Measurements from ENCODE around the gene ATP6V0B. TPM values are rescaled to one million over a fixed set of nuclear protein-coding genes. Genes with fewer than 3 reads are reported as not detected.

Gene ATP6V0B
- total and polyA plus RNA-seq, 2 of the 13 experiments (the other 11 are each of a cell fraction or from before 2014, with no cell fraction given) = 157 to 161 TPM

DNA sequence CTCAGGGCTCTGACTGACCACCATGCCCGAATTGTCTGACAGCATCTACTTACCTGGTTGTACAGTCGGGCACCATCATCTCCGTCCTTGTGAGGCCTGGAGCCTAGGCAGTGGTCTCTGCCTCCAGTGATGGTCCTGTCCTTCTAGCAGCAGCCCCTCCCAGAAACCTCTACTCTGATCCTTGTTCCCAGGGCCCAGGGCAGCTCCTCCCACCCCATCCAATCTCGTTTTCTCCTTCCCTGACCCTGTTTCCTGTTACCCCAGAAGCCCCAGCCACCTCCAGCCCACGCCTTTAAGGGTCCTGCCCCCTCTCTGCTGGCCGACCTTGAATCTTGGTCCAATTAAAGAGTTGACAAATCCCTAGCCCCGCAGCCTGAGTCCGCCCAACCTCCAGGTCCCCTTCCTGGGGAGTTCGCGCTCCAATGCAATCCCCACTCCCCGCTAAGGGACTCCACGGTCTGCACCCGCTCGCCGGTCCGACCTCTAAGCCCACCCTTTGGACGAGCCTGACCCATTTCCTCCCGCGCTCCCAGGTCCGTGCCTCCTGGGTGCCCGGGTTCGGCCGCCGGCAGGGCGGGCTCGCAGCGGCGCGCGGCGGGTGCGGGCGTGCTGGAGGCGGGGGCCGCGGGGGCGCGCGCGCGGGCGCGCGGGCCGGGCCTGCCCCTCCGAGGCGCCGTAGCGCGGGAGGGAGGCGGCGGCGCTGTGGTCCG, 3.9 kb downstream of the ATP6V0B start, which contains the start of gene B4GALT2 (continued):
- TF ChIP-seq, protein P1, sequence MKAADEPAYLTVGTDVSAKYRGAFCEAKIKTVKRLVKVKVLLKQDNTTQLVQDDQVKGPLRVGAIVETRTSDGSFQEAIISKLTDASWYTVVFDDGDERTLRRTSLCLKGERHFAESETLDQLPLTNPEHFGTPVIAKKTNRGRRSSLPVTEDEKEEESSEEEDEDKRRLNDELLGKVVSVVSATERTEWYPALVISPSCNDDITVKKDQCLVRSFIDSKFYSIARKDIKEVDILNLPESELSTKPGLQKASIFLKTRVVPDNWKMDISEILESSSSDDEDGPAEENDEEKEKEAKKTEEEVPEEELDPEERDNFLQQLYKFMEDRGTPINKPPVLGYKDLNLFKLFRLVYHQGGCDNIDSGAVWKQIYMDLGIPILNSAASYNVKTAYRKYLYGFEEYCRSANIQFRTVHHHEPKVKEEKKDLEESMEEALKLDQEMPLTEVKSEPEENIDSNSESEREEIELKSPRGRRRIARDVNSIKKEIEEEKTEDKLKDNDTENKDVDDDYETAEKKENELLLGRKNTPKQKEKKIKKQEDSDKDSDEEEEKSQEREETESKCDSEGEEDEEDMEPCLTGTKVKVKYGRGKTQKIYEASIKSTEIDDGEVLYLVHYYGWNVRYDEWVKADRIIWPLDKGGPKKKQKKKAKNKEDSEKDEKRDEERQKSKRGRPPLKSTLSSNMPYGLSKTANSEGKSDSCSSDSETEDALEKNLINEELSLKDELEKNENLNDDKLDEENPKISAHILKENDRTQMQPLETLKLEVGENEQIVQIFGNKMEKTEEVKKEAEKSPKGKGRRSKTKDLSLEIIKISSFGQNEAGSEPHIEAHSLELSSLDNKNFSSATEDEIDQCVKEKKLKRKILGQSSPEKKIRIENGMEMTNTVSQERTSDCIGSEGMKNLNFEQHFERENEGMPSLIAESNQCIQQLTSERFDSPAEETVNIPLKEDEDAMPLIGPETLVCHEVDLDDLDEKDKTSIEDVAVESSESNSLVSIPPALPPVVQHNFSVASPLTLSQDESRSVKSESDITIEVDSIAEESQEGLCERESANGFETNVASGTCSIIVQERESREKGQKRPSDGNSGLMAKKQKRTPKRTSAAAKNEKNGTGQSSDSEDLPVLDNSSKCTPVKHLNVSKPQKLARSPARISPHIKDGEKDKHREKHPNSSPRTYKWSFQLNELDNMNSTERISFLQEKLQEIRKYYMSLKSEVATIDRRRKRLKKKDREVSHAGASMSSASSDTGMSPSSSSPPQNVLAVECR (CRISPR knock-in tag; IDR thresholded peaks at IDR 0.05; ENCODE audit: borderline replicate concordance) = peak; percentile 40
- TF ChIP-seq, protein P2, sequence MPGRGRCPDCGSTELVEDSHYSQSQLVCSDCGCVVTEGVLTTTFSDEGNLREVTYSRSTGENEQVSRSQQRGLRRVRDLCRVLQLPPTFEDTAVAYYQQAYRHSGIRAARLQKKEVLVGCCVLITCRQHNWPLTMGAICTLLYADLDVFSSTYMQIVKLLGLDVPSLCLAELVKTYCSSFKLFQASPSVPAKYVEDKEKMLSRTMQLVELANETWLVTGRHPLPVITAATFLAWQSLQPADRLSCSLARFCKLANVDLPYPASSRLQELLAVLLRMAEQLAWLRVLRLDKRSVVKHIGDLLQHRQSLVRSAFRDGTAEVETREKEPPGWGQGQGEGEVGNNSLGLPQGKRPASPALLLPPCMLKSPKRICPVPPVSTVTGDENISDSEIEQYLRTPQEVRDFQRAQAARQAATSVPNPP (CRISPR knock-in tag; IDR thresholded peaks at IDR 0.05) = 0 out of 2 replicates have a peak, but pooled peaks have one; percentile 17
- TF ChIP-seq, protein P3, sequence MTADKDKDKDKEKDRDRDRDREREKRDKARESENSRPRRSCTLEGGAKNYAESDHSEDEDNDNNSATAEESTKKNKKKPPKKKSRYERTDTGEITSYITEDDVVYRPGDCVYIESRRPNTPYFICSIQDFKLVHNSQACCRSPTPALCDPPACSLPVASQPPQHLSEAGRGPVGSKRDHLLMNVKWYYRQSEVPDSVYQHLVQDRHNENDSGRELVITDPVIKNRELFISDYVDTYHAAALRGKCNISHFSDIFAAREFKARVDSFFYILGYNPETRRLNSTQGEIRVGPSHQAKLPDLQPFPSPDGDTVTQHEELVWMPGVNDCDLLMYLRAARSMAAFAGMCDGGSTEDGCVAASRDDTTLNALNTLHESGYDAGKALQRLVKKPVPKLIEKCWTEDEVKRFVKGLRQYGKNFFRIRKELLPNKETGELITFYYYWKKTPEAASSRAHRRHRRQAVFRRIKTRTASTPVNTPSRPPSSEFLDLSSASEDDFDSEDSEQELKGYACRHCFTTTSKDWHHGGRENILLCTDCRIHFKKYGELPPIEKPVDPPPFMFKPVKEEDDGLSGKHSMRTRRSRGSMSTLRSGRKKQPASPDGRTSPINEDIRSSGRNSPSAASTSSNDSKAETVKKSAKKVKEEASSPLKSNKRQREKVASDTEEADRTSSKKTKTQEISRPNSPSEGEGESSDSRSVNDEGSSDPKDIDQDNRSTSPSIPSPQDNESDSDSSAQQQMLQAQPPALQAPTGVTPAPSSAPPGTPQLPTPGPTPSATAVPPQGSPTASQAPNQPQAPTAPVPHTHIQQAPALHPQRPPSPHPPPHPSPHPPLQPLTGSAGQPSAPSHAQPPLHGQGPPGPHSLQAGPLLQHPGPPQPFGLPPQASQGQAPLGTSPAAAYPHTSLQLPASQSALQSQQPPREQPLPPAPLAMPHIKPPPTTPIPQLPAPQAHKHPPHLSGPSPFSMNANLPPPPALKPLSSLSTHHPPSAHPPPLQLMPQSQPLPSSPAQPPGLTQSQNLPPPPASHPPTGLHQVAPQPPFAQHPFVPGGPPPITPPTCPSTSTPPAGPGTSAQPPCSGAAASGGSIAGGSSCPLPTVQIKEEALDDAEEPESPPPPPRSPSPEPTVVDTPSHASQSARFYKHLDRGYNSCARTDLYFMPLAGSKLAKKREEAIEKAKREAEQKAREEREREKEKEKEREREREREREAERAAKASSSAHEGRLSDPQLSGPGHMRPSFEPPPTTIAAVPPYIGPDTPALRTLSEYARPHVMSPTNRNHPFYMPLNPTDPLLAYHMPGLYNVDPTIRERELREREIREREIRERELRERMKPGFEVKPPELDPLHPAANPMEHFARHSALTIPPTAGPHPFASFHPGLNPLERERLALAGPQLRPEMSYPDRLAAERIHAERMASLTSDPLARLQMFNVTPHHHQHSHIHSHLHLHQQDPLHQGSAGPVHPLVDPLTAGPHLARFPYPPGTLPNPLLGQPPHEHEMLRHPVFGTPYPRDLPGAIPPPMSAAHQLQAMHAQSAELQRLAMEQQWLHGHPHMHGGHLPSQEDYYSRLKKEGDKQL (CRISPR knock-in tag; IDR thresholded peaks at IDR 0.05; ENCODE audit: low read depth) = no peak
- TF ChIP-seq ZNF501 (CRISPR knock-in tag; IDR thresholded peaks at IDR 0.05) = peak; percentile 48
- TF ChIP-seq MYC (CRISPR knock-in tag; IDR thresholded peaks at IDR 0.05; ENCODE audit: borderline replicate concordance) = peak; percentile 42
- TF ChIP-seq ZFP82 (CRISPR knock-in tag; IDR thresholded peaks at IDR 0.05; ENCODE audit: borderline replicate concordance) = peak; percentile 61; the same call in 1 of the 2 replicates
- no peak for TF ChIP-seq ZNF235 (CRISPR knock-in tag; IDR thresholded peaks at IDR 0.05; ENCODE audit: borderline replicate concordance)
- TF ChIP-seq ZNF343 (CRISPR knock-in tag; IDR thresholded peaks at IDR 0.05) = 0 out of 2 replicates have a peak, but pooled peaks have one; percentile 40
- peak; percentile 29; the same call in 1 of the 2 replicates for TF ChIP-seq SMAD1 (CRISPR knock-in tag; IDR thresholded peaks at IDR 0.05; ENCODE audit: borderline replicate concordance, low read depth)
- TF ChIP-seq MAZ (IDR thresholded peaks at IDR 0.05; ENCODE audit: borderline replicate concordance, low read depth, low read length) = no peak
- TF ChIP-seq MAZ (CRISPR knock-in tag; IDR thresholded peaks at IDR 0.05; ENCODE audit: low read depth) = 0 out of 2 replicates have a peak, but pooled peaks have one; percentile 28
- TF ChIP-seq ZNF558 (CRISPR knock-in tag; IDR thresholded peaks at IDR 0.05; ENCODE audit: borderline replicate concordance) = 0 out of 2 replicates have a peak, but pooled peaks have one; percentile 23
- TF ChIP-seq ZFX (CRISPR knock-in tag; IDR thresholded peaks at IDR 0.05; ENCODE audit: low read depth) = peak; percentile 67
- TF ChIP-seq, protein P4, sequence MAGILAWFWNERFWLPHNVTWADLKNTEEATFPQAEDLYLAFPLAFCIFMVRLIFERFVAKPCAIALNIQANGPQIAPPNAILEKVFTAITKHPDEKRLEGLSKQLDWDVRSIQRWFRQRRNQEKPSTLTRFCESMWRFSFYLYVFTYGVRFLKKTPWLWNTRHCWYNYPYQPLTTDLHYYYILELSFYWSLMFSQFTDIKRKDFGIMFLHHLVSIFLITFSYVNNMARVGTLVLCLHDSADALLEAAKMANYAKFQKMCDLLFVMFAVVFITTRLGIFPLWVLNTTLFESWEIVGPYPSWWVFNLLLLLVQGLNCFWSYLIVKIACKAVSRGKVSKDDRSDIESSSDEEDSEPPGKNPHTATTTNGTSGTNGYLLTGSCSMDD (CRISPR knock-in tag; IDR thresholded peaks at IDR 0.05) = no peak
- TF ChIP-seq NR1H2 (CRISPR knock-in tag; IDR thresholded peaks at IDR 0.05; ENCODE audit: borderline replicate concordance, low read depth) = 0 out of 2 replicates have a peak, but pooled peaks have one; percentile 14

All from HepG2 (cell line).